GM12878 (cell line): ENCODE measurements around the gene RASGRF1. TPM values are rescaled to one million over a fixed set of nuclear protein-coding genes. Genes with fewer than 3 reads are reported as not detected.

Source experiments
- ATAC-seq: fragments of 200-7000 bp; cut with Tn5 transposase; 3 replicates; pipeline ENCODE4 v1.9.1; 2020; ENCODE audit warnings: mild to moderate bottlenecking, moderate library complexity
- BruUV-seq: library from RNA; stranded (reverse); fragments of 400-500 nt; replicated peaks from 2 replicates; lab custom pipeline; 2021; lab: Mats Ljungman, UMichigan
- CTCF ChIA-PET: fragments of 300-600 bp; sonication (Branson Sonifier 250); formaldehyde crosslinking; extraction: SDS; loops from one replicate; lab custom pipeline; 2021; ENCODE audit warnings: inconsistent platforms; lab: Yijun Ruan, JAX
- POLR2A ChIA-PET: fragments of 350-600 bp; formaldehyde crosslinking; extraction: SDS; loops from one replicate; lab custom pipeline; 2021; ENCODE audit warnings: inconsistent platforms; lab: Charles Lee
- RAD21 ChIA-PET: fragments of 300-600 bp; sonication (Branson Sonifier 250); formaldehyde crosslinking; loops from one replicate; lab custom pipeline; 2023; ENCODE audit warnings: antibody characterized with exemption; ENCODE audit not compliant: unreplicated experiment; lab: Charles Lee
- SMC1A ChIA-PET: fragments of 300-600 bp; sonication (Branson Sonifier 250); formaldehyde crosslinking; loops from one replicate; lab custom pipeline; 2023; ENCODE audit not compliant: unreplicated experiment, uncharacterized antibody; lab: Charles Lee
- DNase-seq: peaks from one replicate; pipeline ENCODE4 v3.0.0-alpha.2; 2011; ENCODE audit warnings: low read depth, low spot score
- FAIRE-seq: peaks from 3 replicates; lab custom pipeline; 2011; peaks lifted over from hg19 to GRCh38; lab: Jason Lieb, UNC
- H2AFZ ChIP-seq: 2 replicates; pipeline ENCODE4 v1.6.0; 2011; ENCODE audit warnings: low read depth, low read length, control low read depth; ENCODE audit not compliant: control insufficient read depth
- H3K27ac ChIP-seq: 2 replicates; pipeline ENCODE4 v1.5.1; 2011; ENCODE audit warnings: control low read depth; ENCODE audit not compliant: control insufficient read depth, insufficient read depth
- H3K27me3 ChIP-seq, 2 experiments: replicated peaks in 1 of 2; 2 replicates each; pipeline versions ENCODE4 v1.6.0 to v1.6.1; 2011; ENCODE audit warnings: low read length in 1 of 2; ENCODE audit not compliant: control insufficient read depth in 2 of 2, insufficient read depth in 2 of 2
- H3K36me3 ChIP-seq, 2 experiments: 2 replicates each; pipeline ENCODE4 v1.5.1; 2011; ENCODE audit warnings: low read length in 1 of 2; ENCODE audit not compliant: control insufficient read depth in 2 of 2, insufficient read depth in 2 of 2
- H3K4me1 ChIP-seq: 2 replicates; pipeline ENCODE4 v1.6.1; 2011; ENCODE audit warnings: mild to moderate bottlenecking, low read length, moderate library complexity, mixed read lengths; ENCODE audit not compliant: control insufficient read depth, insufficient read depth
- H3K4me2 ChIP-seq: 2 replicates; pipeline ENCODE4 v1.6.0; 2011; ENCODE audit warnings: control low read depth; ENCODE audit not compliant: control insufficient read depth, insufficient read depth
- H3K4me3 ChIP-seq: fragments of 200-600 bp; sonication (generic); 2 replicates; pipeline ENCODE4 v1.5.1; 2016
- H3K79me2 ChIP-seq: 2 replicates; pipeline ENCODE4 v1.6.0; 2011; ENCODE audit warnings: low read length; ENCODE audit not compliant: control insufficient read depth, insufficient read depth
- H3K9ac ChIP-seq: 2 replicates; pipeline ENCODE4 v1.8.0; 2011; ENCODE audit warnings: low read length, control low read depth, mixed read lengths; ENCODE audit not compliant: control insufficient read depth, insufficient read depth
- H3K9me3 ChIP-seq: replicated peaks from 3 replicates; pipeline ENCODE4 v1.5.1; 2011; ENCODE audit warnings: mild to moderate bottlenecking, low read length; ENCODE audit not compliant: control insufficient read depth, insufficient read depth
- H4K20me1 ChIP-seq: 2 replicates; pipeline ENCODE4 v1.6.0; 2011; ENCODE audit not compliant: control insufficient read depth, insufficient read depth
- MEF2B ChIP-seq: fragments of 450-650 bp; IDR thresholded peaks from 2 replicates; pipeline ENCODE4 v1.6.1; 2018; ENCODE audit warnings: mild to moderate bottlenecking, moderate library complexity; ENCODE audit not compliant: partially characterized antibody, poor library complexity, severe bottlenecking
- POLR2AphosphoS2 ChIP-seq: IDR thresholded peaks from 2 replicates; pipeline ENCODE4 v1.6.1; 2011; ENCODE audit warnings: low read depth, mild to moderate bottlenecking, low read length, improper control_type of control experiment, moderate library complexity
- POLR2AphosphoS5 ChIP-seq: IDR thresholded peaks from 2 replicates; pipeline ENCODE4 v1.6.1; 2011; ENCODE audit warnings: mild to moderate bottlenecking, low read length, inconsistent platforms
- RAD51 ChIP-seq: fragments of 450-650 bp; IDR thresholded peaks from 2 replicates; pipeline ENCODE4 v1.6.1; 2016; ENCODE audit warnings: moderate library complexity, mild to moderate bottlenecking, inconsistent platforms
- WGBS: methylation state at CpG from one replicate; pipeline ENCODE4 v1.1.6; 2016; ENCODE audit warnings: low lambda C conversion rate; ENCODE audit not compliant: insufficient replicate concordance, insufficient coverage; ENCODE audit errors: missing lambda C conversion rate; 5-methylcytosine and 5-hydroxymethylcytosine counted together
- in situ Hi-C: fragments of 300-500 bp; cut with MboI; formaldehyde crosslinking; loops from 9 replicates; pipeline ENCODE4 v1.14.3; 2018; ENCODE audit warnings: mixed read lengths
- intact Hi-C: fragments of 100-400 bp; cut with micrococcal nuclease; formaldehyde crosslinking; loops from one replicate; pipeline ENCODE4 v1.14.2; 2022; ENCODE audit not compliant: unreplicated experiment
- polyA plus RNA-seq, 11 experiments: library from polyadenylated mRNA; depleted of rRNA in 4 of 11; unstranded in 6 of 11; stranded (reverse) in 5 of 11; fragments of >200 nt; fragmentation: Nextera tagmentation in 4 of 11; fragmentation: Illumina TruSeq in 1 of 11; extraction: Ambion mirVana in 4 of 11; extraction: Trizol in 1 of 11; gene quantifications; 1 replicate in 1 of 11; 2 replicates in 10 of 11; pipeline versions ENCODE4 v1.2.1 to v1.2.3, GENCODE V29; 2011 to 2016; ENCODE audit warnings: inconsistent platforms in 2 of 11, missing spikeins in 2 of 11, low read depth in 1 of 11
- total RNA-seq, 4 experiments: library from RNA; depleted of rRNA in 3 of 4; stranded (reverse); fragments of >200 nt in 3 of 4; fragmentation: Illumina TruSeq in 1 of 4; extraction: Trizol in 1 of 4; gene quantifications; 2 replicates each; pipeline versions ENCODE4 v1.2.1 to v1.2.3, GENCODE V29; 2013 to 2021

Gene RASGRF1
- total and polyA plus RNA-seq, 10 of the 15 experiments (the other 5 are each of a cell fraction or from before 2014, with no cell fraction given): 0.20 to 1.9 (median 0.86) TPM

DNA sequence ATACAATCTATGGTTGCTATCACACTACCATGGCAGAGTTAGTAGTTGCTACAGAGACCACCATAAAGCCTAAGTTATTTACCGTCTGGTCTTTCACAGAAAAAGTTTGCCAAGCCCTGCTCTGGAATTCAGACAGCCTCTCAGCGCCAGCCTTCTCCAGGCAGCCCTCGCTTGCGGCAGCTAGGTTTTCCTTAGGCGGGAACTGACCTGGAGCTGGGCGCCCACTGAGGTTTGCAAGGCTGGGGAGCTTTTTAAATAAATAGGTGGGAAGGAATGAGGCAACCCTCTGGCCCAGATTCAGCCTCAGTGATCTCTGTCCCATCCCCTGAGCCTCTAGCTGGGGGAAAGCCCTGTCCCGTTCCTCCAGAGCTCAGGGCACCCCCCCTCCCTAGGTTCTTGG, 146.9 kb downstream of the RASGRF1 start:
- WGBS: under 1% methylated on average over 7 of the region's 7 CpGs
- no peak overlapping the region for H2AFZ ChIP-seq
- no peak for FAIRE-seq
- peak overlapping the region; percentile 93 for H3K4me2 ChIP-seq
- ChIA-PET RAD21 (interaction anchor here (0.6 to 2.8 kb wide), 8 partner anchors 35 to 70 kb away, joined by 3 to 53 read pairs (median 6); partner anchors contain the start of gene MORF4L1), SMC1A (interaction anchor here (0.7 to 6.6 kb wide), 8 partner anchors 33 to 1001 kb away, joined by 3 to 79 read pairs (median 3); no protein-coding TSS in a partner anchor), POLR2A (interaction anchor here (0.8 to 3.2 kb wide), 7 partner anchors 8 to 895 kb away, joined by 3 to 40 read pairs (median 10); partner anchors contain the start of gene MORF4L1), CTCF (interaction anchor here (0.7 to 2.5 kb wide), 8 partner anchors 8 to 241 kb away, joined by 3 to 43 read pairs (median 4); no protein-coding TSS in a partner anchor)
- intact Hi-C loops: loop anchor here (2.0 kb wide), 1 partner anchor 71 kb away; the partner anchor contains the start of gene MORF4L1
- TSS peak; percentile 49 for BruUV-seq
- peaks cover 52% of the 10 kb centered on the region for H3K79me2 ChIP-seq
- H3K4me1 ChIP-seq: peaks cover 4% of the 10 kb centered on the region; the same call in 1 of the 2 replicates
- H3K9ac ChIP-seq: peak overlapping the region; percentile 95
- in situ Hi-C loops: no loop called here
- H3K36me3 ChIP-seq: no peaks in the 10 kb centered on the region
- H3K9me3 ChIP-seq: no peaks in the 10 kb centered on the region
- peak; percentile 1 for ATAC-seq
- no peak for DNase-seq
- TF ChIP-seq RAD51: no peak
- TF ChIP-seq, all 136 proteins: peak for 0
- Histone ChIP-seq H3K27ac (peak overlapping the region; percentile 96), H3K4me3 (peak overlapping the region; percentile 96), H3K27me3 (no peaks in the 10 kb centered on the region; a peak in 1 of 4 replicates), H4K20me1 (no peaks in the 10 kb centered on the region)

DNA sequence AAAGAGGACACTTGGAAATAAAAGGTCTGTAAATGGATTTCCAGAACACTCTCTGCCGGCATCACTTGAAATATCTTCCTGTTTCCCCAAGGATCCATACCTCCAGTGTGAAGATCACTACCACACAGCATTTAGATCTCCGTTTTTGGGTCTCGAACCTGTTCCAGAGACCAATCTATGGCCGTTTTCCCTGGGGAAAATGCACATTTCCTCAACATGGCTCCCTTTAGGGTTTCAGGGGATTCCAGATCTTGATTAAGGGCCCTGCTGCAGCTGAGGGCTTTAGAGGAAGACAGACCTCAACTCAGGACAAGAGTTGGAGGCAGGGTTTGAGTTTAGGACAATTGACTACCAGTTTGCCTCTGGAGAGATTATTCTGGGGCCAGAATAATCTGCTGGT, 147.8 kb downstream of the RASGRF1 start:
- Histone ChIP-seq H3K36me3 (peaks cover 0 to 2% of the 10 kb centered on the region in 2 experiments; a peak in 1 of 4 replicates), H3K4me1 (peaks cover 11% of the 10 kb centered on the region), H3K9ac (peak overlapping the region; percentile 95), H4K20me1 (no peaks in the 10 kb centered on the region), H3K27me3 (no peaks in the 10 kb centered on the region; a peak in 1 of 4 replicates), H3K27ac (peak overlapping the region; percentile 96), H3K4me2 (peak overlapping the region; percentile 93), H3K9me3 (no peaks in the 10 kb centered on the region), H3K4me3 (peak overlapping the region; percentile 96), H2AFZ (no peak overlapping the region), H3K79me2 (peaks cover 59% of the 10 kb centered on the region)
- intact Hi-C loops (no loop called here), in situ Hi-C loops (no loop called here)
- 1% methylated on average over 4 of the region's 4 CpGs for WGBS
- ATAC-seq: no peak
- TF ChIP-seq MEF2B (peak; percentile 79), POLR2AphosphoS2 (no peak), POLR2AphosphoS5 (peak; percentile 19; the same call in 1 of the 2 replicates)
- ChIA-PET POLR2A (interaction anchor here (2.8 to 3.2 kb wide), 2 partner anchors 35 to 62 kb away, joined by 15 to 40 read pairs; no protein-coding TSS in a partner anchor), SMC1A (interaction anchor here (0.9 to 6.6 kb wide), 4 partner anchors 8 to 69 kb away, joined by 3 to 79 read pairs (median 11); no protein-coding TSS in a partner anchor), RAD21 (interaction anchor here (2.4 to 2.8 kb wide), 2 partner anchors 36 to 61 kb away, joined by 7 to 53 read pairs; no protein-coding TSS in a partner anchor), CTCF (interaction anchor here (1.3 to 2.5 kb wide), 3 partner anchors 35 to 242 kb away, joined by 3 to 43 read pairs (median 5); no protein-coding TSS in a partner anchor)
- no peak for DNase-seq
- TSS peak; percentile 90 for BruUV-seq
- FAIRE-seq: no peak
